Lower leg skin (tissue), 4 donors: ENCODE measurements around the gene KMT2E. TPM values are rescaled to one million over a fixed set of nuclear protein-coding genes. Genes with fewer than 3 reads are reported as not detected.

Experiments used
- DNase-seq, 2 donors: peaks; one replicate each; pipeline ENCODE4 v3.0.0-alpha.2; 2019; ENCODE audit warnings: low spot score in 2 of 2
- H3K4me3 ChIP-seq: fragments of 200-600 bp; sonication (generic); 2 replicates; pipeline ENCODE4 v1.5.1; 2017; ENCODE audit warnings: mild to moderate bottlenecking, low read depth; ENCODE audit not compliant: poor library complexity, severe bottlenecking
- POLR2A ChIP-seq, 2 donors: fragments of 450-650 bp; IDR thresholded peaks; one replicate each; pipeline ENCODE4 v1.6.1; 2016 to 2017; ENCODE audit warnings: antibody characterized with exemption in 2 of 2, mild to moderate bottlenecking in 1 of 2, moderate library complexity in 1 of 2
- WGBS, 2 donors: methylation state at CpG; one replicate each; pipeline ENCODE4 v1.1.5; 2018; 5-methylcytosine and 5-hydroxymethylcytosine counted together
- intact Hi-C: fragments of 100-400 bp; cut with DNase I; formaldehyde crosslinking; loops from one replicate; pipeline ENCODE4 v1.15.0; 2023; ENCODE audit warnings: low total_unique reads
- total RNA-seq, 4 donors: library from RNA; depleted of rRNA; stranded (reverse); fragments of >200 nt; gene quantifications; one replicate each; pipeline ENCODE4 v1.1.0, GENCODE V29; 2016
- TF ChIP-seq, protein P1 (sequence below), 3 donors: fragments of 450-650 bp; IDR thresholded peaks; one replicate each; pipeline ENCODE4 v1.5.1; 2016; ENCODE audit warnings: antibody characterized with exemption in 3 of 3, mild to moderate bottlenecking in 3 of 3, moderate library complexity in 2 of 3

KMT2E gene
- total RNA-seq, 4 donors from 2014 or later, result 86.4 to 130 (median 114) TPM

DNA sequence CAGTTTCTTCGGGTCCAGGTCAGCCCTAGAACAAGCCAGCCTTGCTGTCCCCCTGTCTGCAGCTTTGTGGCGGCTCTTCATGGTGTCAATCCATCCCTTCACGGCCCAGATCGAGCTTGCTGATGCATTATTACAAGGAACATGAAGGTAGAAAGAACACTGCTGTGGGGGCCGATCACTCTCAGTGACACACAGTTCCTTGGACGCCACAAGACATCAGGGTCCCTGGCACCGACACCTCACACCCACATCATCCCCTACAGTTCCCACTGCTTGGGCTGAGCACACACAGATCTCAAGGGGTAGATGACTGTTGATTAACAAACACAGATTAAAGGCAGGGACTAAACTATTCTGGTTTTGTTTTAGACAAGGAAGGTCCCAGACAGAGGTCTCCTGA lies 119.4 kb downstream of the KMT2E start:
- H3K4me3 ChIP-seq, result no peak overlapping the region
- intact Hi-C loops, result no loop called here
- TF ChIP-seq, protein P1, sequence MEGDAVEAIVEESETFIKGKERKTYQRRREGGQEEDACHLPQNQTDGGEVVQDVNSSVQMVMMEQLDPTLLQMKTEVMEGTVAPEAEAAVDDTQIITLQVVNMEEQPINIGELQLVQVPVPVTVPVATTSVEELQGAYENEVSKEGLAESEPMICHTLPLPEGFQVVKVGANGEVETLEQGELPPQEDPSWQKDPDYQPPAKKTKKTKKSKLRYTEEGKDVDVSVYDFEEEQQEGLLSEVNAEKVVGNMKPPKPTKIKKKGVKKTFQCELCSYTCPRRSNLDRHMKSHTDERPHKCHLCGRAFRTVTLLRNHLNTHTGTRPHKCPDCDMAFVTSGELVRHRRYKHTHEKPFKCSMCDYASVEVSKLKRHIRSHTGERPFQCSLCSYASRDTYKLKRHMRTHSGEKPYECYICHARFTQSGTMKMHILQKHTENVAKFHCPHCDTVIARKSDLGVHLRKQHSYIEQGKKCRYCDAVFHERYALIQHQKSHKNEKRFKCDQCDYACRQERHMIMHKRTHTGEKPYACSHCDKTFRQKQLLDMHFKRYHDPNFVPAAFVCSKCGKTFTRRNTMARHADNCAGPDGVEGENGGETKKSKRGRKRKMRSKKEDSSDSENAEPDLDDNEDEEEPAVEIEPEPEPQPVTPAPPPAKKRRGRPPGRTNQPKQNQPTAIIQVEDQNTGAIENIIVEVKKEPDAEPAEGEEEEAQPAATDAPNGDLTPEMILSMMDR (IDR thresholded peaks at IDR 0.05), result no peak
- no peak for TF ChIP-seq POLR2A (IDR thresholded peaks at IDR 0.05)
- WGBS, 2 donors, result 93 to 94% methylated on average over 7 of the region's 7 CpGs
- DNase-seq, result no peak

GRCh38 chr7:105133986-105134655 lies 120.1 kb downstream of the KMT2E start:
- 84 to 87% methylated on average over 9 of the region's 9 CpGs for WGBS, 2 donors
- intact Hi-C loops, result no loop called here
- H3K4me3 ChIP-seq, result no peak overlapping the region
- no peak for DNase-seq
- TF ChIP-seq, protein P1 (IDR thresholded peaks at IDR 0.05), result no peak
- no peak for TF ChIP-seq POLR2A (IDR thresholded peaks at IDR 0.05)

- WGBS, 2 donors, result 83 to 86% methylated on average over 3 of the region's 3 CpGs
- no peak overlapping the region for H3K4me3 ChIP-seq
- no peak for DNase-seq
- intact Hi-C loops, result no loop called here
- TF ChIP-seq, protein P1 (IDR thresholded peaks at IDR 0.05), result no peak
- TF ChIP-seq POLR2A (IDR thresholded peaks at IDR 0.05), result no peak
Observed at GRCh38 chr7:105136221-105136620, 122.2 kb downstream of the KMT2E start.

DNA sequence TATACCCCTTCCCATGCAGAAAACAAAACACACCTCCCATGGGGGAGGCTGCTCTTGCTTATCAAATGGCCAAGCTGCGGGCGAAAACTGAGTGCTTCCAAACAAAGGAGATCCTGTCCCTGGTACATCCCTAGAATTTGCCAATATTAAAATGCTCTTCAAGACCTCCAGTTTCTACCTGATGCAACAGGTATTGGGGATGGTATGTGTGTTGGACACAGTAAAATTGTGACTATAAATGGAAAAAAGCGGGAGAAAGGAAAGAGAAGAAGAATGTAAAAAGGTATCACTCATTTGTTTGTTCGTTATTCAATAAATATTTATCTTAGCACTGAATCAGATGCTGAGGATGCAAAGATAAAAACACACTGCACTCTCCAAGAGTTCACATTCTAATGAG lies 123.9 kb downstream of the KMT2E start:
- TF ChIP-seq POLR2A (IDR thresholded peaks at IDR 0.05), result no peak
- TF ChIP-seq, protein P1 (IDR thresholded peaks at IDR 0.05), result no peak
- H3K4me3 ChIP-seq, result no peak overlapping the region
- DNase-seq, result no peak
- intact Hi-C loops, result no loop called here
- WGBS, 2 donors, result 96 to 99% methylated on average over 4 of the region's 4 CpGs

- no peak for DNase-seq
- TF ChIP-seq POLR2A (IDR thresholded peaks at IDR 0.05), result no peak
- TF ChIP-seq, protein P1 (IDR thresholded peaks at IDR 0.05), result no peak
- intact Hi-C loops, result no loop called here
- H3K4me3 ChIP-seq, result no peak overlapping the region
Observed at GRCh38 chr7:105139381-105139780, 125.4 kb downstream of the KMT2E start.

DNA sequence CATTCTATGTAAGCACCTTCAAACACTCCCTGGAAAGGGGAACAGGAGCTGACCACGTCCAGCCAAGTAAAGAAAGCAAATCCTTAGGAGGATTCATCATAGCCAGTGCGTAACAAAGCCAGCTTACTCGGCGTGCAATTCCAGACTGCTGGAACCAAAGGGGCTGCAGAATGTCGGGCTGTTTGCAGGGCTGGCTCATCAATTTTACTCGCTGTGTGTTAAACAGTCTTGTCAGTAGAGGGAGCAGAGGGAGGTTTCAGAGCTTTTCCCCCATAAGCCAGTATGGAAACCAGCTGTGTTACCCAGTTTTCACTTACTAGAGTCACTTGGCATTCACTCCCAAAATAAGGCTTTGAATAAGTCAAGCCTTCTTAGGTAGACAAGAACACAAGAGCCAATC lies 127.1 kb downstream of the KMT2E start:
- TF ChIP-seq, protein P1 (IDR thresholded peaks at IDR 0.05), result no peak
- no peak for TF ChIP-seq POLR2A (IDR thresholded peaks at IDR 0.05)
- no peak overlapping the region for H3K4me3 ChIP-seq
- no peak for DNase-seq
- 75 to 91% methylated on average over 6 of the region's 6 CpGs for WGBS, 2 donors
- intact Hi-C loops, result no loop called here
